SK-N-SH (cell line): ENCODE measurements around the gene ADISSP.

ENCODE experiments used
- FOXM1 ChIP-seq: IDR thresholded peaks from 2 replicates; pipeline ENCODE4 v1.4.0; 2012; ENCODE audit warnings: low read depth, mild to moderate bottlenecking
- GABPA ChIP-seq: IDR thresholded peaks from 2 replicates; pipeline ENCODE4 v1.4.0; 2012; ENCODE audit warnings: low read depth, mild to moderate bottlenecking
- NFIC ChIP-seq: IDR thresholded peaks from 2 replicates; pipeline ENCODE4 v1.4.0; 2012; ENCODE audit warnings: borderline replicate concordance
- NRF1 ChIP-seq: IDR thresholded peaks from 2 replicates; pipeline ENCODE4 v1.6.1; 2012; ENCODE audit warnings: low read depth, mild to moderate bottlenecking, low read length
- POLR2AphosphoS5 ChIP-seq: IDR thresholded peaks from 2 replicates; pipeline ENCODE4 v1.6.1; 2012; ENCODE audit warnings: low read depth, low read length
- SMC3 ChIP-seq: IDR thresholded peaks from 2 replicates; pipeline ENCODE4 v1.6.1; 2012; ENCODE audit warnings: low read depth, low read length, improper control_type of control experiment
- TAF1 ChIP-seq: IDR thresholded peaks from 2 replicates; pipeline ENCODE4 v1.6.1; 2012; ENCODE audit warnings: low read depth, mild to moderate bottlenecking, low read length, moderate library complexity, borderline replicate concordance
- TF ChIP-seq, protein P1 (sequence below): fragments of 200-600 bp; sonication (generic); IDR thresholded peaks from 2 replicates; pipeline ENCODE4 v1.6.1; 2017; ENCODE audit warnings: antibody characterized with exemption, mild to moderate bottlenecking, moderate library complexity
- TF ChIP-seq, protein P2 (sequence below): IDR thresholded peaks from 2 replicates; pipeline ENCODE4 v1.4.0; 2012; ENCODE audit warnings: low read depth

DNA sequence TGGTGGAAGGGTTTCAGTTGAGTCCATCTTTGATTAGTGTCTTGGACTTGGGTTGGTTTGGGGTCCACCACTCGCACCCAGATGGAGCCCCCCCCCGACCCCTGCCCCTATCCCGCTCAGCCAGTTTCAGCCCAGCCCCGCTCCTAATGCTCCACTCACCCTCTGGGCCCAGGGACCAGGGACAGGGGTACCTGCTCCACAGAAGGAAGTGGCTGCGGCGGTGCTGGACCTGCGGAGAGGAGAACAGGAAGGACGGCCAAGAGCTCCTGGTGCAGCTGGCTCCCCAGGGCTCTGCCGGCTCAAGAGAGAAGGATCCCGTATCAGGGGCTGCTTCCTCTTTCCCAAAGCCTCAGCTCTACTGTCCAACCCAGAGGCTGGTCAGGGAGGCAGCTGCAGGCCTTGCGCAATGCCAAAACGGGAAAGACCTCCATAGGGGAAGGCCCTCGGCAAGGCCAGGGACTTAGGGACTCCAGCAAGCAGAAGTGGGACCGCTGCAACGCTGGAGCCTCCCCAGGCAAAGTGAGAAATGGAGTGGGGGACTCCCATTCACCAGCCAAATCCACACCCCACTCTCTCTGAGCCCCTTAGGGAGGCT, 55.2 kb downstream of the ADISSP start, which contains the start of gene SIGLEC1:
- TF ChIP-seq, protein P1, sequence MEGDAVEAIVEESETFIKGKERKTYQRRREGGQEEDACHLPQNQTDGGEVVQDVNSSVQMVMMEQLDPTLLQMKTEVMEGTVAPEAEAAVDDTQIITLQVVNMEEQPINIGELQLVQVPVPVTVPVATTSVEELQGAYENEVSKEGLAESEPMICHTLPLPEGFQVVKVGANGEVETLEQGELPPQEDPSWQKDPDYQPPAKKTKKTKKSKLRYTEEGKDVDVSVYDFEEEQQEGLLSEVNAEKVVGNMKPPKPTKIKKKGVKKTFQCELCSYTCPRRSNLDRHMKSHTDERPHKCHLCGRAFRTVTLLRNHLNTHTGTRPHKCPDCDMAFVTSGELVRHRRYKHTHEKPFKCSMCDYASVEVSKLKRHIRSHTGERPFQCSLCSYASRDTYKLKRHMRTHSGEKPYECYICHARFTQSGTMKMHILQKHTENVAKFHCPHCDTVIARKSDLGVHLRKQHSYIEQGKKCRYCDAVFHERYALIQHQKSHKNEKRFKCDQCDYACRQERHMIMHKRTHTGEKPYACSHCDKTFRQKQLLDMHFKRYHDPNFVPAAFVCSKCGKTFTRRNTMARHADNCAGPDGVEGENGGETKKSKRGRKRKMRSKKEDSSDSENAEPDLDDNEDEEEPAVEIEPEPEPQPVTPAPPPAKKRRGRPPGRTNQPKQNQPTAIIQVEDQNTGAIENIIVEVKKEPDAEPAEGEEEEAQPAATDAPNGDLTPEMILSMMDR: no peak
- TF ChIP-seq, protein P2, sequence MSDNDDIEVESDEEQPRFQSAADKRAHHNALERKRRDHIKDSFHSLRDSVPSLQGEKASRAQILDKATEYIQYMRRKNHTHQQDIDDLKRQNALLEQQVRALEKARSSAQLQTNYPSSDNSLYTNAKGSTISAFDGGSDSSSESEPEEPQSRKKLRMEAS: no peak
- TF ChIP-seq NRF1: no peak
- no peak for TF ChIP-seq GABPA
- TF ChIP-seq SMC3: no peak
- TF ChIP-seq FOXM1: no peak
- TF ChIP-seq TAF1: no peak
- TF ChIP-seq POLR2AphosphoS5: no peak
- no peak for TF ChIP-seq NFIC
